Measurements from ENCODE around the gene TMEM31. TPM values are rescaled to one million over a fixed set of nuclear protein-coding genes. Genes with fewer than 3 reads are reported as not detected.

Gene TMEM31
- total and polyA plus RNA-seq, 2 of the 8 experiments (the other 6 are each of a cell fraction or from before 2014, with no cell fraction given), result 0.65 TPM; not detected in 1

GRCh38 chrX:103704863-103705262 lies 5.8 kb upstream of the TMEM31 start:
- H2BK15ac ChIP-seq (ENCODE audit: low read length), result no peak overlapping the region
- H3K4me2 ChIP-seq (ENCODE audit: insufficient read depth in 1 of 2, low read depth in 2 of 2, low read length in 2 of 2), result no peak overlapping the region
- H3K23me2 ChIP-seq (ENCODE audit: low read depth, low read length), result no peaks in the 10 kb centered on the region; the same call in 1 of the 2 replicates
- H3K9ac ChIP-seq (replicated peaks in 1 of 4; ENCODE audit: extremely low read depth in 1 of 4, low read depth in 3 of 4, low read length in 3 of 4), result no peak overlapping the region
- no peak overlapping the region for H3K4me3 ChIP-seq (ENCODE audit: extremely low read depth in 1 of 4, insufficient read depth in 2 of 4, low read depth in 3 of 4, low read length in 4 of 4)
- H3K23ac ChIP-seq (ENCODE audit: insufficient read length), result no peak overlapping the region
- H2AK5ac ChIP-seq (ENCODE audit: low read depth, low read length), result no peak overlapping the region
- no peak overlapping the region for H2BK12ac ChIP-seq (ENCODE audit: low read depth, low read length)
- no peaks in the 10 kb centered on the region for H4K20me1 ChIP-seq (replicated peaks in 1 of 2; ENCODE audit: control insufficient read depth in 1 of 2, insufficient read depth in 2 of 2, low read length in 2 of 2)
- no peaks in the 10 kb centered on the region for H3K79me2 ChIP-seq (ENCODE audit: control insufficient read depth in 1 of 2, insufficient read depth in 2 of 2, low read length in 2 of 2)
- ChIA-PET POLR2A (ENCODE audit: partially characterized antibody) (interaction anchor here (1.4 kb wide), 1 partner anchor 62 kb away, joined by 3 read pairs; no protein-coding TSS in a partner anchor), CTCF (ENCODE audit: partially characterized antibody) (interaction anchor here (1.1 to 2.3 kb wide), 3 partner anchors 12 to 76 kb away, joined by 3 to 7 read pairs (median 6); no protein-coding TSS in a partner anchor)
- H4K91ac ChIP-seq (replicated peaks; ENCODE audit: insufficient read length, low read length), result no peak overlapping the region
- WGBS, 2 experiments (ENCODE audit: extremely low coverage in 1 of 2, insufficient coverage in 1 of 2, insufficient read length in 1 of 2, insufficient replicate concordance in 2 of 2, low coverage in 1 of 2, low lambda C conversion rate in 2 of 2, missing lambda C conversion rate in 1 of 2), result no CpG with 5 or more reads among the region's 3 CpGs
- no peak overlapping the region for H3K56ac ChIP-seq (replicated peaks; ENCODE audit: insufficient read length, low read depth, low read length)
- H3K4me1 ChIP-seq (replicated peaks in 1 of 4; ENCODE audit: control insufficient read depth in 3 of 4, insufficient read depth in 4 of 4, low read length in 3 of 4), result no peaks in the 10 kb centered on the region
- DNase-seq (ENCODE audit: low read depth in 1 of 2, low spot score in 2 of 2) (no peak), FAIRE-seq (no peak)
- no peak overlapping the region for H2BK120ac ChIP-seq (replicated peaks; ENCODE audit: low read depth, low read length)
- H2BK5ac ChIP-seq (ENCODE audit: low read depth, low read length), result no peak overlapping the region
- no peak overlapping the region for H2AFZ ChIP-seq (ENCODE audit: low read length)
- no peak overlapping the region for H3K18ac ChIP-seq (ENCODE audit: extremely low read depth, low read length)
- H3K14ac ChIP-seq (ENCODE audit: insufficient read length), result no peak overlapping the region
- H3K27me3 ChIP-seq (replicated peaks in 1 of 4; ENCODE audit: control insufficient read depth in 3 of 4, extremely low read depth in 1 of 4, insufficient read depth in 3 of 4, low read length in 3 of 4), result no peaks in the 10 kb centered on the region
- no peaks in the 10 kb centered on the region for H3K79me1 ChIP-seq (ENCODE audit: low read depth, low read length)
- no peak overlapping the region for H2BK20ac ChIP-seq (ENCODE audit: low read length)
- H3K36me3 ChIP-seq (ENCODE audit: control insufficient read depth in 2 of 4, insufficient read depth in 4 of 4, low read length in 3 of 4), result no peaks in the 10 kb centered on the region
- no peak overlapping the region for H4K5ac ChIP-seq (ENCODE audit: insufficient read length, low read depth, low read length)
- H3K4ac ChIP-seq (replicated peaks; ENCODE audit: insufficient read length, low read depth, low read length), result no peak overlapping the region
- H3K9me3 ChIP-seq (ENCODE audit: insufficient read depth in 2 of 2, low read depth in 1 of 2, low read length in 1 of 2), result no peaks in the 10 kb centered on the region
- no peak overlapping the region; the same call in 1 of the 2 replicates for H4K8ac ChIP-seq (ENCODE audit: extremely low read depth, insufficient read depth, low read length)
- no peak overlapping the region for H3K27ac ChIP-seq (ENCODE audit: low read depth, low read length)
- TF ChIP-seq TBP (IDR thresholded peaks at IDR 0.05; ENCODE audit: low read depth, low read length) (no peak), EZH2 (IDR thresholded peaks at IDR 0.05; ENCODE audit: low read depth, low read length, severe bottlenecking) (no peak), TAF1 (IDR thresholded peaks at IDR 0.05; ENCODE audit: low read depth, low read length) (no peak), CBX8 (IDR thresholded peaks at IDR 0.05; ENCODE audit: borderline replicate concordance, low read depth, low read length) (no peak), CTCF (IDR thresholded peaks at IDR 0.05; ENCODE audit: control extremely low read depth in 1 of 3, insufficient read depth in 1 of 3, low read depth in 1 of 3, low read length in 3 of 3) (no peak), SP2 (IDR thresholded peaks at IDR 0.05; ENCODE audit: low read length) (no peak), BACH1 (IDR thresholded peaks at IDR 0.05; ENCODE audit: low read length) (no peak), BRCA1 (IDR thresholded peaks at IDR 0.05; ENCODE audit: low read depth, low read length) (no peak)
